ENCODE results near the gene MACROD2. TPM values are rescaled to one million over a fixed set of nuclear protein-coding genes. Genes with fewer than 3 reads are reported as not detected.

The MACROD2 gene
- total RNA-seq, 1 donor from 2014 or later, result 1.6 TPM

DNA sequence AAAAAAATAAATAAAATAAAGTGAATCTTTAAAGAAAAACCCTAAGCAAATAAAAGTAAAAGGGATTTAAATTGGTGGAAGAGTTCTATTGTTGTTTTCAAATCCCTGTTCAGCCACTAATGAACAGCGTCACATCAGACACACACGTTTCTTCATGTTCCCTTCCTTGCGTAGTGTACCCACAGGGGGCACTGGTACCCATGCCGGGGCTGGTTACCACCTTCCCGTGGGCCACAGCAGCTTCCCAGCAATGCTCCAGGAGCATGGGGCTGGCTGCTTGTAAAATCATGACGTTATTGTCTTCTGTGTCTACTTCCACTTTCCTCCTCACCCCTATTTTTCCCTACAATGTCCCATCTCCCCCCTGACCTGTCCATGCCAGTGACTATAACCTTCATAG lies 1589.2 kb downstream of the MACROD2 start:
- no peak overlapping the region for H3K4me3 ChIP-seq (ENCODE audit: low read depth, low read length)
- DNase-seq (ENCODE audit: low read depth) (no peak), FAIRE-seq (no peak)
- TF ChIP-seq, protein P1, sequence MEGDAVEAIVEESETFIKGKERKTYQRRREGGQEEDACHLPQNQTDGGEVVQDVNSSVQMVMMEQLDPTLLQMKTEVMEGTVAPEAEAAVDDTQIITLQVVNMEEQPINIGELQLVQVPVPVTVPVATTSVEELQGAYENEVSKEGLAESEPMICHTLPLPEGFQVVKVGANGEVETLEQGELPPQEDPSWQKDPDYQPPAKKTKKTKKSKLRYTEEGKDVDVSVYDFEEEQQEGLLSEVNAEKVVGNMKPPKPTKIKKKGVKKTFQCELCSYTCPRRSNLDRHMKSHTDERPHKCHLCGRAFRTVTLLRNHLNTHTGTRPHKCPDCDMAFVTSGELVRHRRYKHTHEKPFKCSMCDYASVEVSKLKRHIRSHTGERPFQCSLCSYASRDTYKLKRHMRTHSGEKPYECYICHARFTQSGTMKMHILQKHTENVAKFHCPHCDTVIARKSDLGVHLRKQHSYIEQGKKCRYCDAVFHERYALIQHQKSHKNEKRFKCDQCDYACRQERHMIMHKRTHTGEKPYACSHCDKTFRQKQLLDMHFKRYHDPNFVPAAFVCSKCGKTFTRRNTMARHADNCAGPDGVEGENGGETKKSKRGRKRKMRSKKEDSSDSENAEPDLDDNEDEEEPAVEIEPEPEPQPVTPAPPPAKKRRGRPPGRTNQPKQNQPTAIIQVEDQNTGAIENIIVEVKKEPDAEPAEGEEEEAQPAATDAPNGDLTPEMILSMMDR (IDR thresholded peaks at IDR 0.05; ENCODE audit: insufficient read depth, low read length, severe bottlenecking), result no peak
- no peaks in the 10 kb centered on the region for H3K27me3 ChIP-seq (ENCODE audit: control insufficient read depth, insufficient read depth, low read length)
- H3K36me3 ChIP-seq (ENCODE audit: control insufficient read depth, insufficient read depth, low read length), result no peaks in the 10 kb centered on the region

DNA sequence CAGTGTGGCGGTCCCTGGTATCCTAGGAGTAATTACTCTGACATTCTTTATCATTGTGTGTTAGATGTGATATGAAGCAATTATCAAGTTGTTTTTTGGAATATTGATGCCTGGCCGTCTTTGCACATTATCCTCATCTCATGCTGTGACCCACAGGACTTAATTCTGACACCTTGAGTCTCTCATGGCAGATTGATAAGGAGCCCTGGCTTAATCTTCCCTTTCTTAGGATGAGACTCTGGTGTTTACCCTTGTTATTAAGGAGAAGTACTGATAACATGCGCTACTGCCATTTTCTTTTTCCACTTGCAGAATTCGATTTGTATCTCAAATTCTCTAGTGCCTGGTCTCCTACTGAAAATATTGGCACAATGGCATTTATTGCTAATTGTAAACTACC lies 1597.8 kb downstream of the MACROD2 start:
- TF ChIP-seq, protein P1 (IDR thresholded peaks at IDR 0.05; ENCODE audit: insufficient read depth, low read length, severe bottlenecking), result no peak
- no peak for FAIRE-seq
- no peak overlapping the region for H3K4me3 ChIP-seq (ENCODE audit: low read depth, low read length)
- DNase-seq (ENCODE audit: low read depth), result no peak
- H3K36me3 ChIP-seq (ENCODE audit: control insufficient read depth, insufficient read depth, low read length), result no peaks in the 10 kb centered on the region
- H3K27me3 ChIP-seq (ENCODE audit: control insufficient read depth, insufficient read depth, low read length), result no peaks in the 10 kb centered on the region

DNA sequence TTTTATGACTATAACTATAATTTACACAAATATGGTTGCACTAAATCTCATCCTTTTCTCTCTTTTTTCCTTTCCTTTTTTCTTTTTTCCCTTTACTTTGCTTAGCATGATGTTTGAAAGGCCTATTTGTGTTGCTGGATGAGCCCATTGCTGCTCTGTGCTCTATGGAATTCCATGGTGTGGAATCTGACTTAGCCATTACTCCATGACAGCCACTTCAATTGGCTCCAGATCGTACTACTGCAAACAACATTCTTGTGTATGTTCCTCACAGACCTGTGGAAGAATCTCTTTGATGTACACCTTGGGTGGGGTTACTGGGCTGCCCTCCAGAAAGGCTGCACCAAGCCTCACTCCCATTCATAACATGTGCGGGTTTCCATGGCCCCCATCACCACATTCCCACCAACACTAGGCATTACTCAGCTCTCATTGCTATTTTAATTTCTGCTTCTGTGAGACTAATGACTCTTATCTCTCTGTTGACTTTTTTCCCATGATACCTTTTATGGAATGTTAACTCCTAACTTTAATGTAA lies 1598.9 kb downstream of the MACROD2 start:
- Histone ChIP-seq H3K27me3 (ENCODE audit: control insufficient read depth, insufficient read depth, low read length) (no peaks in the 10 kb centered on the region), H3K36me3 (ENCODE audit: control insufficient read depth, insufficient read depth, low read length) (no peaks in the 10 kb centered on the region), H3K4me3 (ENCODE audit: low read depth, low read length) (no peak overlapping the region)
- TF ChIP-seq, protein P1 (IDR thresholded peaks at IDR 0.05; ENCODE audit: insufficient read depth, low read length, severe bottlenecking), result no peak
- peak; percentile 2 for DNase-seq (ENCODE audit: low read depth)
- FAIRE-seq, result no peak

DNA sequence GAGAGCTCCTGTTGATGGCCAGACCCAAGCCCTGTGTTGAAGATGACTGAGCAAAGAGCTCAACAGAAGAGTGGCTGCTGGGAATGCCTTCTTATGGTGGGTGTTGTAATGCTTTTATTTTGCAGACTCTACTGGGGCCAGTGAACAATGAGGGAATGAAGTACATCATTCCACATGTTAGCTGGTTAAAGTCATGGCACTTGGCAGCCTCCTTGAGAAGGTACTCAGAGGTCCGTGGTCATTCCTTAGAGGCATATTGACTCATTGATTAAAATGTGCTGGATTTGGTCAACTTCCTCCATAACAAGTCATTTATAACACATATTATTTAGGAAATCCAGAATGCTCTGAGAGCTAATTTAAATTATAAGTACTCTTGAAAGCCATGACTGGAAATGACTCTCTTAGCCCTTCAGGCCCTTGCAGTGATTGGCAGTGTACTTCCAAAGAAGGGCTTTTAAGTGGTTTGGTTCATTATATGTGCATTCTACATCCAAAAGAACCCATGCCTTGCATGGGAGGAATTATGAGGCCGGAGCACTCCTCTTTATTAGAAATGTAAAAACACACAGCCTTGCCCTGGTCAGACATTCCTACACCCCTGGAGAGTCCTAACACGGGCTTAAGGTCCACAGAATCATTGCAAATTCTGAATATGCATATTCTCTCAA lies 1601.0 kb downstream of the MACROD2 start:
- no peaks in the 10 kb centered on the region for H3K27me3 ChIP-seq (ENCODE audit: control insufficient read depth, insufficient read depth, low read length)
- H3K4me3 ChIP-seq (ENCODE audit: low read depth, low read length), result no peak overlapping the region
- FAIRE-seq, result no peak
- TF ChIP-seq, protein P1 (IDR thresholded peaks at IDR 0.05; ENCODE audit: insufficient read depth, low read length, severe bottlenecking), result no peak
- no peak for DNase-seq (ENCODE audit: low read depth)
- H3K36me3 ChIP-seq (ENCODE audit: control insufficient read depth, insufficient read depth, low read length), result no peaks in the 10 kb centered on the region

DNA sequence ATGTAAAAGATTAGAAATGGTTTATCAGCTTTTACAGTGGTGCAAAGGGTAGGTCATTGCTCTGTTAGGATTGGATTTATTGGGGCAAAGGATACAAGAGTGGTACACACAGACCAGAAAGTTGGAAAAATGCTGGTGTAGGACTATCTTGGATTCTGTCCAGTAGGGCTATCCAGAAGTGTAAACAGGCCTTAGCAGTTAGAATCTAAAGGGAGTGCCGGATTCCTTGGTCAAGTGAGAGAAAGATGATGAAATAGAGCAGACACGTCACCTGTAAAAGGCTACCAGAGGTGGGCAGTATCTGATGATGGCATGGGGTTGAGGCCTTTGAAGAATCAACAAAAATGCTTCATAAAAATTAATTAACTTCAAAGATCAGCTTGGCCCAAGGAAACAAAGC lies 1602.0 kb downstream of the MACROD2 start:
- TF ChIP-seq, protein P1 (IDR thresholded peaks at IDR 0.05; ENCODE audit: insufficient read depth, low read length, severe bottlenecking), result no peak
- no peak for FAIRE-seq
- no peaks in the 10 kb centered on the region for H3K36me3 ChIP-seq (ENCODE audit: control insufficient read depth, insufficient read depth, low read length)
- peak; percentile 5 for DNase-seq (ENCODE audit: low read depth)
- no peak overlapping the region for H3K4me3 ChIP-seq (ENCODE audit: low read depth, low read length)
- no peaks in the 10 kb centered on the region for H3K27me3 ChIP-seq (ENCODE audit: control insufficient read depth, insufficient read depth, low read length)

DNA sequence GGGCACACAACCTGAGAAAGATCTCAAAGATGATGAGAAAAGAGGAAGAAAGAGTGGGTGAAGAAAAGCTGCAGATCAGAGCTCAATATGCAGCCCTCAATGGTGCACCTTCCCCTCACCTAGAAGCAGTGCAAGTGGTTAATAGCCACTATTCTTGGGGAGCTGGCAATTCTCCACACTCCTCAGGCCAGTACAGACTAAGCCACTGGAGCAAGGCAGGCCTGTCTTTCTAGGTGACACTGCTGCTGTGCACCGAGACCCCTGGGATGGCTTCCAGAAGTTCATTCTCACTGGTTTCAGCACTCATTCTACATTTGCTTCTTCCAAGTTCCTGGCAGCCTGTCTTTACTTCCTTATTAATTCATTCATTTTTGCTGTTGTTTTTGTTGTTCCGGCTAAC lies 1604.6 kb downstream of the MACROD2 start:
- FAIRE-seq, result no peak
- TF ChIP-seq, protein P1 (IDR thresholded peaks at IDR 0.05; ENCODE audit: insufficient read depth, low read length, severe bottlenecking), result no peak
- no peak for DNase-seq (ENCODE audit: low read depth)
- no peak overlapping the region for H3K4me3 ChIP-seq (ENCODE audit: low read depth, low read length)
- H3K27me3 ChIP-seq (ENCODE audit: control insufficient read depth, insufficient read depth, low read length), result no peaks in the 10 kb centered on the region
- H3K36me3 ChIP-seq (ENCODE audit: control insufficient read depth, insufficient read depth, low read length), result no peaks in the 10 kb centered on the region

Data from bronchial epithelial cell (primary cell).